HEK293 (cell line): ENCODE results near the gene PDZD8.

Experiments
- CTCF ChIA-PET: fragments of 350-600 bp; formaldehyde crosslinking; extraction: SDS; loops from one replicate; lab custom pipeline; 2021; ENCODE audit warnings: antibody characterized with exemption; lab: Yijun Ruan, JAX
- POLR2A ChIA-PET: fragments of 300-600 bp; formaldehyde crosslinking; extraction: SDS; loops from one replicate; lab custom pipeline; 2020; ENCODE audit warnings: antibody characterized with exemption, inconsistent platforms; lab: Yijun Ruan, JAX
- H3K27ac ChIP-seq: fragments of 200-500 bp; sonication (Bioruptor generic); 2 replicates; pipeline ENCODE4 v1.5.1; 2014; ENCODE audit warnings: low read depth, low read length, control low read depth, inconsistent platforms; ENCODE audit errors: extremely low read depth
- H3K36me3 ChIP-seq, 2 experiments: fragments of 200-500 bp in 1 of 2; sonication (Bioruptor generic) in 1 of 2; 1 replicate in 1 of 2; 2 replicates in 1 of 2; pipeline ENCODE4 v1.5.1; 2014 to 2017; ENCODE audit warnings: inconsistent platforms in 2 of 2, low read length in 2 of 2; ENCODE audit not compliant: control insufficient read depth in 2 of 2, insufficient read depth in 1 of 2
- H3K4me1 ChIP-seq: fragments of 200-500 bp; sonication (Bioruptor generic); 2 replicates; pipeline ENCODE4 v1.5.1; 2014; ENCODE audit warnings: mild to moderate bottlenecking, low read length, inconsistent platforms; ENCODE audit not compliant: control insufficient read depth, insufficient read depth
- H3K4me3 ChIP-seq: 2 replicates; pipeline ENCODE4 v1.5.1; 2011; ENCODE audit warnings: low read depth, mild to moderate bottlenecking, control low read depth, low read length, moderate library complexity
- H3K9me3 ChIP-seq: fragments of 200-500 bp; sonication (Bioruptor generic); 2 replicates; pipeline ENCODE4 v1.5.1; 2014; ENCODE audit warnings: low read depth, low read length, inconsistent platforms; ENCODE audit not compliant: control insufficient read depth, insufficient read depth
- FEZF1 ChIP-seq: fragments of 450-650 bp; formaldehyde crosslinking; IDR thresholded peaks from 2 replicates; pipeline ENCODE4 v1.5.1; 2016; ENCODE audit warnings: missing biosample characterization, missing genetic modification characterization
- ZBTB44 ChIP-seq: fragments of 450-650 bp; IDR thresholded peaks from 2 replicates; pipeline ENCODE4 v1.5.1; 2018; ENCODE audit warnings: missing biosample characterization, mild to moderate bottlenecking, missing genetic modification characterization
- ZFP41 ChIP-seq: fragments of 450-650 bp; formaldehyde crosslinking; IDR thresholded peaks from 2 replicates; pipeline ENCODE4 v1.5.1; 2016; ENCODE audit warnings: missing biosample characterization, missing genetic modification characterization, borderline replicate concordance
- ZNF18 ChIP-seq: fragments of 450-650 bp; formaldehyde crosslinking; IDR thresholded peaks from 2 replicates; pipeline ENCODE4 v1.5.1; 2016; ENCODE audit warnings: missing biosample characterization, missing genetic modification characterization
- ZNF48 ChIP-seq: fragments of 450-650 bp; formaldehyde crosslinking; IDR thresholded peaks from 2 replicates; pipeline ENCODE4 v1.5.1; 2016; ENCODE audit warnings: missing biosample characterization, missing genetic modification characterization
- ZNF561 ChIP-seq: fragments of 450-650 bp; IDR thresholded peaks from 2 replicates; pipeline ENCODE4 v1.5.1; 2018; ENCODE audit warnings: missing biosample characterization, missing genetic modification characterization, borderline replicate concordance
- ZNF701 ChIP-seq: fragments of 450-650 bp; formaldehyde crosslinking; IDR thresholded peaks from 2 replicates; pipeline ENCODE4 v1.5.1; 2016; ENCODE audit warnings: missing biosample characterization, missing genetic modification characterization
- TF ChIP-seq, protein P1 (sequence below): fragments of 450-650 bp; formaldehyde crosslinking; IDR thresholded peaks from 2 replicates; pipeline ENCODE4 v1.5.1; 2016; ENCODE audit warnings: missing biosample characterization, missing genetic modification characterization
- TF ChIP-seq, protein P2 (sequence below): fragments of 450-650 bp; formaldehyde crosslinking; IDR thresholded peaks from 2 replicates; pipeline ENCODE4 v1.5.1; 2016; ENCODE audit warnings: missing biosample characterization, missing genetic modification characterization

Gene PDZD8

DNA sequence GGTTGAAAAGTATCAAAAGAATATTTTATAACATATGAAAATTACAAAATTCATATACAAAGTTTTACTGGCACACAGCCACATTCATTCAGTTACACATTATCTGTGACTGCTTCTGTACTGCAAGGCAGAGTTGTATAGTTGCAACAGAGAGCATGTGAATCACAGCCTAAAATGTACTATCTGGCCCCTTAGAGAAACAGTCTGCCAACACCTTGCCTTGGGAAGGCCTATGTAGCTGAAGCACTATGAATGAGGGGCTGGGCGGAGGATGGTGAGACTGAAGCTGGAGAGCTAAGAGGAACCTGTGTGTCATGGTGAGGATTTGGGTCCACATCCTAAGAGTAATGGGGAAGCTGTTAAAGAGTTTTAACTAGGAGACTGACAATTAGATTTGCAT lies 35.7 kb downstream of the PDZD8 start:
- POLR2A ChIA-PET: no interaction called here
- Histone ChIP-seq H3K4me3 (no peak overlapping the region), H3K4me1 (0 out of 2 replicates have a peak, but pooled peaks cover 2% of the 10 kb centered on the region), H3K27ac (no peak overlapping the region), H3K36me3 (peaks cover 0 to 11% of the 10 kb centered on the region in 2 experiments; a peak in 1 of 3 replicates), H3K9me3 (no peaks in the 10 kb centered on the region)
- CTCF ChIA-PET: interaction anchor here (0.5 to 0.8 kb wide), 2 partner anchors 9 to 81 kb away, joined by 5 to 7 read pairs; no protein-coding TSS in a partner anchor
- TF ChIP-seq ZBTB44 (tag by site-specific recombination) (peak; percentile 11; the same call in 1 of the 2 replicates), ZFP41 (tag by site-specific recombination) (no peak)

DNA sequence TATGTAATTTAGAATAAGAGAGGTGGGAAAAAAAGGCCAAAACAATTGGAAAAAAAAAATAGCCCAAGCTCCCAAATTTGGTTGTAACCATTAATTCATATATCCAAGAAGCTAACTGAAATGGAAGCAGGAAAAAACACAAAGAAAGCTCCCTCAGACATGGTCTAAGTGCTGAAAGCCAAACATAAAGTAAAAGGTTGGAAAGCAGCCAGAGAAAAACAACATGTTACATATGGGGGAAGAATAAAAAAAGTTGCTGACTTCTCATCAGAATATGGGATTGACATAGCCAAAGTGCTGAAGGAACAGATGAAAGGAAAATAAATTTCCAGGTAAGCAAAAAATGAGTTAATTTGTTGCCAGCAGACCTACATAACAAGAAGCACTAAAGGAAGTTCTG lies 40.3 kb downstream of the PDZD8 start:
- Histone ChIP-seq H3K4me1 (peaks cover 5% of the 10 kb centered on the region), H3K4me3 (no peak overlapping the region), H3K9me3 (no peaks in the 10 kb centered on the region), H3K36me3 (peaks cover 0 to 5% of the 10 kb centered on the region in 2 experiments; a peak in 2 of 3 replicates), H3K27ac (no peak overlapping the region)
- ChIA-PET CTCF (interaction anchor here (0.6 to 1.3 kb wide), 3 partner anchors 16 to 537 kb away, joined by 3 to 4 read pairs (median 4); no protein-coding TSS in a partner anchor), POLR2A (no interaction called here)
- no peak for TF ChIP-seq ZNF561 (tag by site-specific recombination)
- TF ChIP-seq ZNF48 (tag by site-specific recombination): no peak
- TF ChIP-seq FEZF1 (tag by site-specific recombination): no peak
- no peak for TF ChIP-seq ZNF701 (tag by site-specific recombination)
- TF ChIP-seq, protein P1, sequence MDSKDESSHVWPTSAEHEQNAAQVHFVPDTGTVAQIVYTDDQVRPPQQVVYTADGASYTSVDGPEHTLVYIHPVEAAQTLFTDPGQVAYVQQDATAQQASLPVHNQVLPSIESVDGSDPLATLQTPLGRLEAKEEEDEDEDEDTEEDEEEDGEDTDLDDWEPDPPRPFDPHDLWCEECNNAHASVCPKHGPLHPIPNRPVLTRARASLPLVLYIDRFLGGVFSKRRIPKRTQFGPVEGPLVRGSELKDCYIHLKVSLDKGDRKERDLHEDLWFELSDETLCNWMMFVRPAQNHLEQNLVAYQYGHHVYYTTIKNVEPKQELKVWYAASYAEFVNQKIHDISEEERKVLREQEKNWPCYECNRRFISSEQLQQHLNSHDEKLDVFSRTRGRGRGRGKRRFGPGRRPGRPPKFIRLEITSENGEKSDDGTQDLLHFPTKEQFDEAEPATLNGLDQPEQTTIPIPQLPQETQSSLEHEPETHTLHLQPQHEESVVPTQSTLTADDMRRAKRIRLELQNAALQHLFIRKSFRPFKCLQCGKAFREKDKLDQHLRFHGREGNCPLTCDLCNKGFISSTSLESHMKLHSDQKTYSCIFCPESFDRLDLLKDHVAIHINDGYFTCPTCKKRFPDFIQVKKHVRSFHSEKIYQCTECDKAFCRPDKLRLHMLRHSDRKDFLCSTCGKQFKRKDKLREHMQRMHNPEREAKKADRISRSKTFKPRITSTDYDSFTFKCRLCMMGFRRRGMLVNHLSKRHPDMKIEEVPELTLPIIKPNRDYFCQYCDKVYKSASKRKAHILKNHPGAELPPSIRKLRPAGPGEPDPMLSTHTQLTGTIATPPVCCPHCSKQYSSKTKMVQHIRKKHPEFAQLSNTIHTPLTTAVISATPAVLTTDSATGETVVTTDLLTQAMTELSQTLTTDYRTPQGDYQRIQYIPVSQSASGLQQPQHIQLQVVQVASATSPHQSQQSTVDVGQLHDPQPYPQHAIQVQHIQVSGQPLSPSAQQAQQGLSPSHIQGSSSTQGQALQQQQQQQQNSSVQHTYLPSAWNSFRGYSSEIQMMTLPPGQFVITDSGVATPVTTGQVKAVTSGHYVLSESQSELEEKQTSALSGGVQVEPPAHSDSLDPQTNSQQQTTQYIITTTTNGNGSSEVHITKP: 0 out of 2 replicates have a peak, but pooled peaks have one; percentile 6

- Histone ChIP-seq H3K27ac (no peak overlapping the region), H3K4me3 (no peak overlapping the region), H3K9me3 (no peaks in the 10 kb centered on the region), H3K4me1 (peaks cover 5% of the 10 kb centered on the region), H3K36me3 (no peaks in the 10 kb centered on the region; a peak in 1 of 3 replicates)
- CTCF ChIA-PET: interaction anchor here (0.6 to 1.9 kb wide), 3 partner anchors 12 to 118 kb away, joined by 3 to 6 read pairs (median 4); no protein-coding TSS in a partner anchor
- POLR2A ChIA-PET: no interaction called here
- TF ChIP-seq, protein P2, sequence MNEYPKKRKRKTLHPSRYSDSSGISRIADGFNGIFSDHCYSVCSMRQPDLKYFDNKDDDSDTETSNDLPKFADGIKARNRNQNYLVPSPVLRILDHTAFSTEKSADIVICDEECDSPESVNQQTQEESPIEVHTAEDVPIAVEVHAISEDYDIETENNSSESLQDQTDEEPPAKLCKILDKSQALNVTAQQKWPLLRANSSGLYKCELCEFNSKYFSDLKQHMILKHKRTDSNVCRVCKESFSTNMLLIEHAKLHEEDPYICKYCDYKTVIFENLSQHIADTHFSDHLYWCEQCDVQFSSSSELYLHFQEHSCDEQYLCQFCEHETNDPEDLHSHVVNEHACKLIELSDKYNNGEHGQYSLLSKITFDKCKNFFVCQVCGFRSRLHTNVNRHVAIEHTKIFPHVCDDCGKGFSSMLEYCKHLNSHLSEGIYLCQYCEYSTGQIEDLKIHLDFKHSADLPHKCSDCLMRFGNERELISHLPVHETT (tag by site-specific recombination): no peak
- no peak for TF ChIP-seq ZNF48 (tag by site-specific recombination)
Measured at GRCh38 chr10:117334066-117334465, 41.2 kb downstream of the PDZD8 start.

DNA sequence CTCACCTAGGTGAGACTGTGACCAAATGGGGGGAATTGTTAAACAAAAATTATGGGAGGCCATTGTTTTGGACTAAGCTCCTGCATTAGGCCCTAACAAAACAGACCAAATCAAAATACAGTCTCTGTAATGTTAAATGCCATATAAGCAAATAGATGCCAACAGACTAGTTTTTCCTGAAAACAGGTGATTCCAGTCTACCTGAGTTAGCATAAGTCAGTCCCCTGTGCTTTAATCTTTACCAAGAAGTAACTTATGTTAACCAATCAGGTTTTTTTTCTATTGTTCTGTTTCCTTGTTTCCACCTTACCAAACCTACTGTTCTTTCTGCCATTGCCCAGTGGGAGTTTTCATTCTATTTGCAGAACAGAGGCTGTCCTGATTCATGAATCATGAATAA lies 48.0 kb downstream of the PDZD8 start:
- H3K9me3 ChIP-seq: no peaks in the 10 kb centered on the region
- TF ChIP-seq ZNF18 (tag by site-specific recombination) (no peak), ZFP41 (tag by site-specific recombination) (no peak)
- ChIA-PET POLR2A (no interaction called here), CTCF (interaction anchor here (1.5 kb wide), 1 partner anchor 110 kb away, joined by 11 read pairs; no protein-coding TSS in a partner anchor)
- no peak overlapping the region for H3K27ac ChIP-seq
- H3K4me1 ChIP-seq: peaks cover 12% of the 10 kb centered on the region
- no peak overlapping the region for H3K4me3 ChIP-seq
- peaks cover 0 to 3% of the 10 kb centered on the region in 2 experiments; a peak in 2 of 3 replicates for H3K36me3 ChIP-seq
